ENCODE data around the gene GATC. TPM values are rescaled to one million over a fixed set of nuclear protein-coding genes. Genes with fewer than 3 reads are reported as not detected.

The GATC gene
- total and polyA plus RNA-seq, 10 of the 15 experiments (the other 5 are each of a cell fraction or from before 2014, with no cell fraction given): 5.1 to 40.3 (median 22.9) TPM

GRCh38 chr12:120466560-120467315 lies 20.5 kb downstream of the GATC start:
- H3K27ac ChIP-seq (ENCODE audit: control insufficient read depth, insufficient read depth): no peak overlapping the region
- TF ChIP-seq CTCF (IDR thresholded peaks at IDR 0.05 in 2 of 3, conservative IDR thresholded peaks at IDR 0.05 in 1 of 3; ENCODE audit: control insufficient read depth in 2 of 3, extremely low read depth in 1 of 3, insufficient read depth in 1 of 3, low read depth in 3 of 3, low read length in 3 of 3): peak; percentile 46 to 60 (median 50)
- peak; percentile 39 for TF ChIP-seq RAD21 (IDR thresholded peaks at IDR 0.05; ENCODE audit: insufficient read depth, low read depth, low read length)
- no peak for TF ChIP-seq RFX5 (IDR thresholded peaks at IDR 0.05; ENCODE audit: low read depth, low read length)
- TF ChIP-seq ZNF274 (IDR thresholded peaks at IDR 0.05; ENCODE audit: insufficient read depth, insufficient read length): no peak
- H3K79me2 ChIP-seq (ENCODE audit: control insufficient read depth, insufficient read depth, low read length): peaks cover 49% of the 10 kb centered on the region
- ATAC-seq (peak; percentile 32), DNase-seq (ENCODE audit: low read depth, low spot score) (no peak), FAIRE-seq (no peak)
- in situ Hi-C loops (cut with MboI): no loop called here
- BruUV-seq (replicated peaks): no TSS peak
- peaks cover 12% of the 10 kb centered on the region for H3K4me1 ChIP-seq (ENCODE audit: control insufficient read depth, insufficient read depth, low read length)
- peaks cover 10% of the 10 kb centered on the region for H4K20me1 ChIP-seq (ENCODE audit: control insufficient read depth, insufficient read depth)
- ChIA-PET SMC1A (ENCODE audit: uncharacterized antibody, unreplicated experiment) (interaction anchor here (0.8 to 2.7 kb wide), 7 partner anchors 15 to 112 kb away, joined by 3 to 6 read pairs (median 3); partner anchors contain the start of gene DYNLL1), RAD21 (ENCODE audit: unreplicated experiment) (interaction anchor here (0.6 to 1.0 kb wide), 4 partner anchors 26 to 43 kb away, joined by 3 read pairs; partner anchors contain the start of gene DYNLL1), CTCF (interaction anchor here (0.6 to 5.9 kb wide), 21 partner anchors 9 to 333 kb away, joined by 3 to 39 read pairs (median 5); partner anchors contain the start of genes COX6A1, DYNLL1 and POP5), POLR2A (interaction anchor here (1.0 to 1.5 kb wide), 2 partner anchors 9 to 28 kb away, joined by 3 to 4 read pairs; no protein-coding TSS in a partner anchor)
- 55% methylated on average over 8 of the region's 8 CpGs for WGBS (ENCODE audit: insufficient coverage, insufficient replicate concordance, low lambda C conversion rate, missing lambda C conversion rate)
- H3K9ac ChIP-seq (ENCODE audit: control insufficient read depth, insufficient read depth, low read length): no peak overlapping the region
- no peaks in the 10 kb centered on the region for H3K27me3 ChIP-seq (replicated peaks in 1 of 2; ENCODE audit: control insufficient read depth in 2 of 2, insufficient read depth in 2 of 2, low read length in 1 of 2)
- H3K9me3 ChIP-seq (replicated peaks; ENCODE audit: control insufficient read depth, insufficient read depth, low read length): no peaks in the 10 kb centered on the region
- no peak overlapping the region for H3K4me3 ChIP-seq
- peaks cover 17 to 34% of the 10 kb centered on the region in 2 experiments for H3K36me3 ChIP-seq (ENCODE audit: control insufficient read depth in 2 of 2, insufficient read depth in 2 of 2, low read length in 1 of 2)
- intact Hi-C loops (cut with micrococcal nuclease; ENCODE audit: unreplicated experiment): no loop called here
- H3K4me2 ChIP-seq (ENCODE audit: control insufficient read depth, insufficient read depth): peak overlapping the region; percentile 57
- H2AFZ ChIP-seq (ENCODE audit: control insufficient read depth, low read depth, low read length): no peak overlapping the region

All from GM12878 (cell line).